22Rv1 (cell line): ENCODE results near the gene DRD4.

Source experiments
- ZFX ChIP-seq: fragments of 450-650 bp; IDR thresholded peaks from 2 replicates; pipeline ENCODE4 v1.6.1; 2017; ENCODE audit warnings: antibody characterized with exemption, borderline replicate concordance
- TF ChIP-seq, protein P1 (sequence below): fragments of 450-650 bp; IDR thresholded peaks from 2 replicates; pipeline ENCODE4 v1.5.1; 2017; ENCODE audit warnings: mild to moderate bottlenecking

DNA sequence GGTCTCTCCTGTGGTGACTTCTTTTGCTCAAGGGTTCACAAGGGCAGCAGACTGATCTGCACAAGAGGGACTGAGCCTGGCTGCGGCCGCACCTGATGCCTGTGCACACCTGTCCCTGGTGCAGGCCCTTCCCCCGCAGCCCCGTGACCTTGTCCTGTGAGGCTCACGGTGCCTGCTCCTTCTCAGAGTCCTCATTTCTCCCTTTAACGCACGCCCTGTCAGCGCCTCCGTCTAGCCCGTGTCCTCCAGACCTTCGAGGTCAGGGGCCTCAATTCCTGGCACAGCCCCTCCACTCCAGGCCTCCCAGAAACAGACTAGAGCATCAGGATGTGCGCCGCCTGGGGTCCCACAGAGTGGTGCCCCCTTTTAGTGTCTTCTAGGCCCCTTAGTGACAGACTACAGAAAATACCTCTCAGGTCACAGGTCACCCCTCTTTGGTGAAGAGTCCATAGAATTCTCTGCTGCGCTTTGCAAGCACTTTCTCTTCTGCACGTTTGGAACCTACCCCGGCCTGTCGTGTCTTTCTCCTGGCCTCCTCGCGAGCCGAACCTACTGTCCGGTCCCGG lies 1.0 kb upstream of the DRD4 start:
- TF ChIP-seq, protein P1, sequence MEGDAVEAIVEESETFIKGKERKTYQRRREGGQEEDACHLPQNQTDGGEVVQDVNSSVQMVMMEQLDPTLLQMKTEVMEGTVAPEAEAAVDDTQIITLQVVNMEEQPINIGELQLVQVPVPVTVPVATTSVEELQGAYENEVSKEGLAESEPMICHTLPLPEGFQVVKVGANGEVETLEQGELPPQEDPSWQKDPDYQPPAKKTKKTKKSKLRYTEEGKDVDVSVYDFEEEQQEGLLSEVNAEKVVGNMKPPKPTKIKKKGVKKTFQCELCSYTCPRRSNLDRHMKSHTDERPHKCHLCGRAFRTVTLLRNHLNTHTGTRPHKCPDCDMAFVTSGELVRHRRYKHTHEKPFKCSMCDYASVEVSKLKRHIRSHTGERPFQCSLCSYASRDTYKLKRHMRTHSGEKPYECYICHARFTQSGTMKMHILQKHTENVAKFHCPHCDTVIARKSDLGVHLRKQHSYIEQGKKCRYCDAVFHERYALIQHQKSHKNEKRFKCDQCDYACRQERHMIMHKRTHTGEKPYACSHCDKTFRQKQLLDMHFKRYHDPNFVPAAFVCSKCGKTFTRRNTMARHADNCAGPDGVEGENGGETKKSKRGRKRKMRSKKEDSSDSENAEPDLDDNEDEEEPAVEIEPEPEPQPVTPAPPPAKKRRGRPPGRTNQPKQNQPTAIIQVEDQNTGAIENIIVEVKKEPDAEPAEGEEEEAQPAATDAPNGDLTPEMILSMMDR, result no peak
- no peak for TF ChIP-seq ZFX
